Skin of body (tissue), 2 donors: Measurements from ENCODE around the gene TXN2. TPM values are rescaled to one million over a fixed set of nuclear protein-coding genes. Genes with fewer than 3 reads are reported as not detected.
"Not testable (repeated sequence)": the region's sequence is repeated elsewhere in the genome, so short reads cannot be mapped to it uniquely, and the experiment has no call there.

Source experiments
- DNase-seq: peaks from one replicate; lab custom pipeline; 2025; lab: John Stamatoyannopoulos, UW
- total RNA-seq: library from RNA; depleted of rRNA; stranded (reverse); fragments of >200 nt; gene quantifications from one replicate; pipeline ENCODE4 v1.2.3, GENCODE V29; 2014

Gene TXN2
- total RNA-seq, 1 donor from 2014 or later, result 20.2 TPM

- DNase-seq, result no peak
Observed at GRCh38 chr22:36455571-36456463, 25.6 kb downstream of the TXN2 start.

- no peak for DNase-seq
Observed at GRCh38 chr22:36454916-36455570, 26.4 kb downstream of the TXN2 start.

- no peak for DNase-seq
Observed at GRCh38 chr22:36453855-36454378, 27.5 kb downstream of the TXN2 start.

- DNase-seq, result not testable (repeated sequence)
Observed at GRCh38 chr22:36452978-36453607, 28.3 kb downstream of the TXN2 start.

GRCh38 chr22:36452250-36452977 lies 29.0 kb downstream of the TXN2 start:
- DNase-seq, result no peak

- DNase-seq, result not testable (repeated sequence)
Observed at GRCh38 chr22:36450923-36451322, 30.5 kb downstream of the TXN2 start.

- DNase-seq, result no peak
Observed at GRCh38 chr22:36449596-36450175, 31.8 kb downstream of the TXN2 start.

GRCh38 chr22:36447632-36448031 lies 33.8 kb downstream of the TXN2 start:
- DNase-seq, result no peak

GRCh38 chr22:36445158-36445668 lies 36.2 kb downstream of the TXN2 start:
- DNase-seq, result no peak

- DNase-seq, result no peak
Observed at GRCh38 chr22:36443198-36443770, 38.2 kb downstream of the TXN2 start.

GRCh38 chr22:36442506-36443197 lies 38.8 kb downstream of the TXN2 start:
- no peak for DNase-seq

- no peak for DNase-seq
Observed at GRCh38 chr22:36440429-36441002, 40.9 kb downstream of the TXN2 start.

GRCh38 chr22:36439481-36440271 lies 41.8 kb downstream of the TXN2 start:
- no peak for DNase-seq

- no peak for DNase-seq
Observed at GRCh38 chr22:36435516-36436415, 45.7 kb downstream of the TXN2 start.

GRCh38 chr22:36433318-36434231 lies 47.9 kb downstream of the TXN2 start:
- DNase-seq, result no peak

GRCh38 chr22:36432592-36433317 lies 48.7 kb downstream of the TXN2 start:
- no peak for DNase-seq
